Measurements from ENCODE around the gene MRO. TPM values are rescaled to one million over a fixed set of nuclear protein-coding genes. Genes with fewer than 3 reads are reported as not detected.
"Not testable (repeated sequence)": the region's sequence is repeated elsewhere in the genome, so short reads cannot be mapped to it uniquely, and the experiment has no call there.

Gene MRO
- polyA plus RNA-seq, 1 donor, result 0.39 TPM

- DNase-seq, result no peak
Observed at GRCh38 chr18:50791599-50792438, 28.0 kb downstream of the MRO start.

- DNase-seq, result no peak
Observed at GRCh38 chr18:50790948-50791347, 28.9 kb downstream of the MRO start.

GRCh38 chr18:50790241-50790640, 29.6 kb downstream of the MRO start:
- no peak for DNase-seq

GRCh38 chr18:50788284-50788683, 31.5 kb downstream of the MRO start:
- DNase-seq, result no peak

- no peak for DNase-seq
Observed at GRCh38 chr18:50786864-50787263, 33.0 kb downstream of the MRO start.

GRCh38 chr18:50783553-50783952, 36.3 kb downstream of the MRO start:
- no peak for DNase-seq

GRCh38 chr18:50779021-50779420, 40.8 kb downstream of the MRO start:
- not testable (repeated sequence) for DNase-seq

GRCh38 chr18:50776383-50776782, 43.4 kb downstream of the MRO start:
- no peak for DNase-seq

GRCh38 chr18:50775726-50776125, 44.1 kb downstream of the MRO start:
- DNase-seq, result no peak

GRCh38 chr18:50775207-50775606, 44.6 kb downstream of the MRO start:
- DNase-seq, result no peak

GRCh38 chr18:50769463-50769862, 50.4 kb downstream of the MRO start:
- no peak for DNase-seq

GRCh38 chr18:50757358-50757757, 62.5 kb downstream of the MRO start:
- DNase-seq, result no peak

- no peak for DNase-seq
Observed at GRCh38 chr18:50754297-50754696, 65.5 kb downstream of the MRO start.

GRCh38 chr18:50753311-50753710, 66.5 kb downstream of the MRO start:
- no peak for DNase-seq

GRCh38 chr18:50751947-50752346, 67.9 kb downstream of the MRO start:
- no peak for DNase-seq

GRCh38 chr18:50751490-50751889, 68.3 kb downstream of the MRO start:
- DNase-seq, result no peak

- DNase-seq, result no peak
Observed at GRCh38 chr18:50750546-50750945, 69.3 kb downstream of the MRO start.

GRCh38 chr18:50749945-50750344, 69.9 kb downstream of the MRO start:
- no peak for DNase-seq

- no peak for DNase-seq
Observed at GRCh38 chr18:50749421-50749820, 70.4 kb downstream of the MRO start.

GRCh38 chr18:50748243-50749229, 71.3 kb downstream of the MRO start:
- no peak for DNase-seq

GRCh38 chr18:50747849-50748242, 72.0 kb downstream of the MRO start:
- no peak for DNase-seq

- DNase-seq, result no peak
Observed at GRCh38 chr18:50745945-50746344, 73.9 kb downstream of the MRO start.

All from hindlimb muscle (tissue), 1 donor.